HepG2 (cell line): ENCODE results near the gene SP6. TPM values are rescaled to one million over a fixed set of nuclear protein-coding genes. Genes with fewer than 3 reads are reported as not detected.
A peak's percentile ranks its signal among the peaks of the same experiment; 100 is the strongest.

Source experiments
- HOXA5 ChIP-seq: sonication (generic); formaldehyde crosslinking; IDR thresholded peaks from 2 replicates; pipeline ENCODE4 v1.4.0; 2020; ENCODE audit warnings: missing genetic modification reagents
- NONO ChIP-seq, 2 experiments: fragments of 450-650 bp in 1 of 2; sonication (generic) in 1 of 2; formaldehyde crosslinking in 1 of 2; IDR thresholded peaks in 1 of 2; conservative IDR thresholded peaks in 1 of 2; 2 replicates each; pipeline versions ENCODE4 v1.6.1 to v1.8.0; 2017 to 2022; ENCODE audit warnings: mild to moderate bottlenecking in 1 of 2, missing genetic modification reagents in 1 of 2, moderate library complexity in 1 of 2
- THAP11 ChIP-seq: IDR thresholded peaks from 2 replicates; pipeline ENCODE4 v1.6.1; 2016; ENCODE audit warnings: missing biosample characterization, missing genetic modification reagents
- ZNF432 ChIP-seq: sonication (generic); formaldehyde crosslinking; IDR thresholded peaks from 2 replicates; pipeline ENCODE4 v1.5.0; 2020; ENCODE audit warnings: missing genetic modification reagents, mild to moderate bottlenecking, borderline replicate concordance
- ZNF446 ChIP-seq: sonication (generic); formaldehyde crosslinking; IDR thresholded peaks from 2 replicates; pipeline ENCODE4 v1.5.0; 2020; ENCODE audit warnings: mild to moderate bottlenecking, missing genetic modification reagents
- ZNF562 ChIP-seq: sonication (generic); formaldehyde crosslinking; IDR thresholded peaks from 2 replicates; pipeline ENCODE4 v1.8.0; 2022; ENCODE audit warnings: missing genetic modification reagents, borderline replicate concordance
- polyA plus RNA-seq, 8 experiments: library from polyadenylated mRNA; depleted of rRNA in 3 of 8; stranded (reverse) in 7 of 8; unstranded in 1 of 8; fragments of >200 nt; fragmentation: Illumina TruSeq in 4 of 8; extraction: Trizol in 4 of 8; gene quantifications; 2 replicates each; pipeline versions ENCODE4 v1.2.1 to v1.2.3, GENCODE V29; 2011 to 2016; ENCODE audit warnings: low read depth in 4 of 8, missing spikeins in 1 of 8, mixed read lengths in 1 of 8; ENCODE audit not compliant: insufficient read depth in 1 of 8
- total RNA-seq, 5 experiments: library from RNA; depleted of rRNA; stranded (reverse); fragments of >200 nt; fragmentation: Illumina TruSeq; extraction: Trizol; gene quantifications; 2 replicates each; pipeline ENCODE4 v1.2.3, GENCODE V29; 2016; ENCODE audit warnings: low read depth in 1 of 5
- TF ChIP-seq, protein P1 (sequence below): IDR thresholded peaks from 2 replicates; pipeline ENCODE4 v1.6.1; 2016; ENCODE audit warnings: missing biosample characterization, missing genetic modification reagents, low read depth
- TF ChIP-seq, protein P2 (sequence below): sonication (generic); formaldehyde crosslinking; IDR thresholded peaks from 2 replicates; pipeline ENCODE4 v1.5.1; 2020; ENCODE audit warnings: mild to moderate bottlenecking, moderate library complexity, missing genetic modification reagents
- TF ChIP-seq, protein P3 (sequence below): sonication (generic); formaldehyde crosslinking; IDR thresholded peaks from 2 replicates; pipeline ENCODE4 v1.4.0; 2020; ENCODE audit warnings: low read depth, missing genetic modification reagents
- TF ChIP-seq, protein P4 (sequence below): sonication (generic); formaldehyde crosslinking; IDR thresholded peaks from 2 replicates; pipeline ENCODE4 v1.5.0; 2020; ENCODE audit warnings: mild to moderate bottlenecking, missing genetic modification reagents, borderline replicate concordance

Gene SP6
- total and polyA plus RNA-seq, 2 of the 13 experiments (the other 11 are each of a cell fraction or from before 2014, with no cell fraction given) = 0.07 TPM

DNA sequence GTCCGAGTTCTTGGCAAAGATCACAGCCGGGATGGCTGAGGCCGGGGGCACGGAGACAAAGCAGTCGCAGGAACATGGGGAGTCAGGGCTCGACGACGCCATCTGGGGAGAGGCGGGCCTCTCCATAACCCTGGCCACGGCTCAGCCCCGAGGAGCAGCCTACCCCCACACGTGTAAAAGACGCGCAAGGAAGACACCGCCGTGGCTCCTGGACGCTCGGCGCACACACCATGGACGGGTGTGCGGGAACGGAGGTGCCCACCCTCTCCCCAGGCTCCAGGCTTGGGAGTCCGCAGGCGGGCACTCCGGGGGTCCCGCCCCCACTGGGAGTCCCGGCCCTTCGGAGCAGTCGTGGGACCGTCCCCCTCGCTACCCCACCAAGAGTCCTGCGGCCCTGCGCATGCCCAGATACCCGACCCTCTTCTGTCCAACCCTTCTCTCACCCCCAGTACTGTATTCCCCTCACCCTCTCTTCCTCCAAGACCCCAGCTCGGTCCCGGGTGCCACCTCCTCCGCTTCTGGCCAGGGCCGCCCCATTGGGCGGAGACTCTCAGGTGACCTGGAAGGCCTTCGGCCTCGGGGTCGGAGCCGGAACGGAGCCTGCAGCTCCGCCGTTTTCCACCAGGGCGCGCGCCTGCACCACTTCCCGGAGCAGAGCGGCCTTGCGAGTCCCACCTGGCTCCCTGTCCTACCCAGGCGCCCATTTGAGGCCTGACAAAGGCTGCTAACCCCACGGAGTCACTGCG lies 10.0 kb downstream of the SP6 start, which contains the start of gene SCRN2 (continued):
- TF ChIP-seq, protein P1, sequence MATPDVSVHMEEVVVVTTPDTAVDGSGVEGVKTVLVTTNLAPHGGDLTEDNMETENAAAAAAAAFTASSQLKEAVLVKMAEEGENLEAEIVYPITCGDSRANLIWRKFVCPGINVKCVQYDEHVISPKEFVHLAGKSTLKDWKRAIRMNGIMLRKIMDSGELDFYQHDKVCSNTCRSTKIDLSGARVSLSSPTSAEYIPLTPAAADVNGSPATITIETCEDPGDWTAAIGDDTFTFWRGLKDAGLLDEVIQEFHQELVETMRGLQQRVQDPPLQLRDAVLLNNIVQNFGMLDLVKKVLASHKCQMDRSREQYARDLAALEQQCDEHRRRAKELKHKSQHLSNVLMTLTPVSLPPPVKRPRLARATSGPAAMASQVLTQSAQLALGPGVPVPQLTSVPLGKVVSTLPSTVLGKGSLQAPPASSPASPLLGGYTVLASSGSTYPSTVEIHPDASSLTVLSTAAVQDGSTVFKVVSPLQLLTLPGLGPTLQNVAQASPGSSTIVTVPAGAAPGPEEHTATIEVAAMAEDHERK (CRISPR knock-in tag) = no peak
- TF ChIP-seq THAP11 (peak; percentile 80), HOXA5 (CRISPR knock-in tag) (peak; percentile 79; the same call in 1 of the 2 replicates), ZNF432 (CRISPR knock-in tag) (no peak), NONO (IDR thresholded peaks at IDR 0.05) (no peak), NONO (CRISPR knock-in tag; conservative IDR thresholded peaks at IDR 0.05) (peak; percentile 84), ZNF562 (CRISPR knock-in tag) (no peak), ZNF446 (CRISPR knock-in tag) (0 out of 2 replicates have a peak, but pooled peaks have one; percentile 60)
- TF ChIP-seq, protein P2, sequence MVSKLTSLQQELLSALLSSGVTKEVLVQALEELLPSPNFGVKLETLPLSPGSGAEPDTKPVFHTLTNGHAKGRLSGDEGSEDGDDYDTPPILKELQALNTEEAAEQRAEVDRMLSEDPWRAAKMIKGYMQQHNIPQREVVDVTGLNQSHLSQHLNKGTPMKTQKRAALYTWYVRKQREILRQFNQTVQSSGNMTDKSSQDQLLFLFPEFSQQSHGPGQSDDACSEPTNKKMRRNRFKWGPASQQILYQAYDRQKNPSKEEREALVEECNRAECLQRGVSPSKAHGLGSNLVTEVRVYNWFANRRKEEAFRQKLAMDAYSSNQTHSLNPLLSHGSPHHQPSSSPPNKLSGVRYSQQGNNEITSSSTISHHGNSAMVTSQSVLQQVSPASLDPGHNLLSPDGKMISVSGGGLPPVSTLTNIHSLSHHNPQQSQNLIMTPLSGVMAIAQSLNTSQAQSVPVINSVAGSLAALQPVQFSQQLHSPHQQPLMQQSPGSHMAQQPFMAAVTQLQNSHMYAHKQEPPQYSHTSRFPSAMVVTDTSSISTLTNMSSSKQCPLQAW (CRISPR knock-in tag) = peak; percentile 74
- TF ChIP-seq, protein P3, sequence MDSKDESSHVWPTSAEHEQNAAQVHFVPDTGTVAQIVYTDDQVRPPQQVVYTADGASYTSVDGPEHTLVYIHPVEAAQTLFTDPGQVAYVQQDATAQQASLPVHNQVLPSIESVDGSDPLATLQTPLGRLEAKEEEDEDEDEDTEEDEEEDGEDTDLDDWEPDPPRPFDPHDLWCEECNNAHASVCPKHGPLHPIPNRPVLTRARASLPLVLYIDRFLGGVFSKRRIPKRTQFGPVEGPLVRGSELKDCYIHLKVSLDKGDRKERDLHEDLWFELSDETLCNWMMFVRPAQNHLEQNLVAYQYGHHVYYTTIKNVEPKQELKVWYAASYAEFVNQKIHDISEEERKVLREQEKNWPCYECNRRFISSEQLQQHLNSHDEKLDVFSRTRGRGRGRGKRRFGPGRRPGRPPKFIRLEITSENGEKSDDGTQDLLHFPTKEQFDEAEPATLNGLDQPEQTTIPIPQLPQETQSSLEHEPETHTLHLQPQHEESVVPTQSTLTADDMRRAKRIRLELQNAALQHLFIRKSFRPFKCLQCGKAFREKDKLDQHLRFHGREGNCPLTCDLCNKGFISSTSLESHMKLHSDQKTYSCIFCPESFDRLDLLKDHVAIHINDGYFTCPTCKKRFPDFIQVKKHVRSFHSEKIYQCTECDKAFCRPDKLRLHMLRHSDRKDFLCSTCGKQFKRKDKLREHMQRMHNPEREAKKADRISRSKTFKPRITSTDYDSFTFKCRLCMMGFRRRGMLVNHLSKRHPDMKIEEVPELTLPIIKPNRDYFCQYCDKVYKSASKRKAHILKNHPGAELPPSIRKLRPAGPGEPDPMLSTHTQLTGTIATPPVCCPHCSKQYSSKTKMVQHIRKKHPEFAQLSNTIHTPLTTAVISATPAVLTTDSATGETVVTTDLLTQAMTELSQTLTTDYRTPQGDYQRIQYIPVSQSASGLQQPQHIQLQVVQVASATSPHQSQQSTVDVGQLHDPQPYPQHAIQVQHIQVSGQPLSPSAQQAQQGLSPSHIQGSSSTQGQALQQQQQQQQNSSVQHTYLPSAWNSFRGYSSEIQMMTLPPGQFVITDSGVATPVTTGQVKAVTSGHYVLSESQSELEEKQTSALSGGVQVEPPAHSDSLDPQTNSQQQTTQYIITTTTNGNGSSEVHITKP (CRISPR knock-in tag) = peak; percentile 33; the same call in 1 of the 2 replicates
- TF ChIP-seq, protein P4, sequence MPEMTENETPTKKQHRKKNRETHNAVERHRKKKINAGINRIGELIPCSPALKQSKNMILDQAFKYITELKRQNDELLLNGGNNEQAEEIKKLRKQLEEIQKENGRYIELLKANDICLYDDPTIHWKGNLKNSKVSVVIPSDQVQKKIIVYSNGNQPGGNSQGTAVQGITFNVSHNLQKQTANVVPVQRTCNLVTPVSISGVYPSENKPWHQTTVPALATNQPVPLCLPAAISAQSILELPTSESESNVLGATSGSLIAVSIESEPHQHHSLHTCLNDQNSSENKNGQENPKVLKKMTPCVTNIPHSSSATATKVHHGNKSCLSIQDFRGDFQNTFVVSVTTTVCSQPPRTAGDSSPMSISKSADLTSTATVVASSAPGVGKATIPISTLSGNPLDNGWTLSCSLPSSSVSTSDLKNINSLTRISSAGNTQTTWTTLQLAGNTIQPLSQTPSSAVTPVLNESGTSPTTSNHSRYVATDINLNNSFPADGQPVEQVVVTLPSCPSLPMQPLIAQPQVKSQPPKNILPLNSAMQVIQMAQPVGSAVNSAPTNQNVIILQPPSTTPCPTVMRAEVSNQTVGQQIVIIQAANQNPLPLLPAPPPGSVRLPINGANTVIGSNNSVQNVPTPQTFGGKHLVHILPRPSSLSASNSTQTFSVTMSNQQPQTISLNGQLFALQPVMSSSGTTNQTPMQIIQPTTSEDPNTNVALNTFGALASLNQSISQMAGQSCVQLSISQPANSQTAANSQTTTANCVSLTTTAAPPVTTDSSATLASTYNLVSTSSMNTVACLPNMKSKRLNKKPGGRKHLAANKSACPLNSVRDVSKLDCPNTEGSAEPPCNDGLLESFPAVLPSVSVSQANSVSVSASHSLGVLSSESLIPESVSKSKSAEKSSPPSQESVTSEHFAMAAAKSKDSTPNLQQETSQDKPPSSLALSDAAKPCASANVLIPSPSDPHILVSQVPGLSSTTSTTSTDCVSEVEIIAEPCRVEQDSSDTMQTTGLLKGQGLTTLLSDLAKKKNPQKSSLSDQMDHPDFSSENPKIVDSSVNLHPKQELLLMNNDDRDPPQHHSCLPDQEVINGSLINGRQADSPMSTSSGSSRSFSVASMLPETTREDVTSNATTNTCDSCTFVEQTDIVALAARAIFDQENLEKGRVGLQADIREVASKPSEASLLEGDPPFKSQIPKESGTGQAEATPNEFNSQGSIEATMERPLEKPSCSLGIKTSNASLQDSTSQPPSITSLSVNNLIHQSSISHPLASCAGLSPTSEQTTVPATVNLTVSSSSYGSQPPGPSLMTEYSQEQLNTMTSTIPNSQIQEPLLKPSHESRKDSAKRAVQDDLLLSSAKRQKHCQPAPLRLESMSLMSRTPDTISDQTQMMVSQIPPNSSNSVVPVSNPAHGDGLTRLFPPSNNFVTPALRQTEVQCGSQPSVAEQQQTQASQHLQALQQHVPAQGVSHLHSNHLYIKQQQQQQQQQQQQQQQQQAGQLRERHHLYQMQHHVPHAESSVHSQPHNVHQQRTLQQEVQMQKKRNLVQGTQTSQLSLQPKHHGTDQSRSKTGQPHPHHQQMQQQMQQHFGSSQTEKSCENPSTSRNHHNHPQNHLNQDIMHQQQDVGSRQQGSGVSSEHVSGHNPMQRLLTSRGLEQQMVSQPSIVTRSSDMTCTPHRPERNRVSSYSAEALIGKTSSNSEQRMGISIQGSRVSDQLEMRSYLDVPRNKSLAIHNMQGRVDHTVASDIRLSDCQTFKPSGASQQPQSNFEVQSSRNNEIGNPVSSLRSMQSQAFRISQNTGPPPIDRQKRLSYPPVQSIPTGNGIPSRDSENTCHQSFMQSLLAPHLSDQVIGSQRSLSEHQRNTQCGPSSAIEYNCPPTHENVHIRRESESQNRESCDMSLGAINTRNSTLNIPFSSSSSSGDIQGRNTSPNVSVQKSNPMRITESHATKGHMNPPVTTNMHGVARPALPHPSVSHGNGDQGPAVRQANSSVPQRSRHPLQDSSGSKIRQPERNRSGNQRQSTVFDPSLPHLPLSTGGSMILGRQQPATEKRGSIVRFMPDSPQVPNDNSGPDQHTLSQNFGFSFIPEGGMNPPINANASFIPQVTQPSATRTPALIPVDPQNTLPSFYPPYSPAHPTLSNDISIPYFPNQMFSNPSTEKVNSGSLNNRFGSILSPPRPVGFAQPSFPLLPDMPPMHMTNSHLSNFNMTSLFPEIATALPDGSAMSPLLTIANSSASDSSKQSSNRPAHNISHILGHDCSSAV = 0 out of 2 replicates have a peak, but pooled peaks have one; percentile 22
